HG03469 (cell line): Measurements from ENCODE around the gene ACTR1A.
"Not testable (repeated sequence)": the region's sequence is repeated elsewhere in the genome, so short reads cannot be mapped to it uniquely, and the experiment has no call there.

ENCODE experiments used
- ATAC-seq: cut with Tn5 transposase; IDR thresholded peaks from one replicate; pipeline ENCODE4 v1.9.1; 2021; ENCODE audit warnings: mild to moderate bottlenecking, moderate library complexity, moderate number of reproducible peaks; ENCODE audit not compliant: unreplicated experiment

The ACTR1A gene

GRCh38 chr10:102502337-102503151, at the start of gene ACTR1A:
ACTR1A (minus strand) TSS chr10:102502712; CDS start chr10:102502647, 65 bp downstream.
- peak; percentile 33 for ATAC-seq

GRCh38 chr10:102550636-102551210, 48.2 kb upstream of the ACTR1A start:
- ATAC-seq = no peak

- no peak for ATAC-seq
Measured at GRCh38 chr10:102549549-102549948, 47.0 kb upstream of the ACTR1A start.

GRCh38 chr10:102546606-102547320, 44.3 kb upstream of the ACTR1A start:
- ATAC-seq = no peak

- no peak for ATAC-seq
Measured at GRCh38 chr10:102545997-102546396, 43.5 kb upstream of the ACTR1A start.

- no peak for ATAC-seq
Measured at GRCh38 chr10:102545265-102545871, 42.9 kb upstream of the ACTR1A start.

GRCh38 chr10:102542800-102543418, 40.4 kb upstream of the ACTR1A start:
- ATAC-seq = no peak

GRCh38 chr10:102540023-102540422, 37.5 kb upstream of the ACTR1A start:
- ATAC-seq = no peak

- ATAC-seq = no peak
Measured at GRCh38 chr10:102538811-102539210, 36.3 kb upstream of the ACTR1A start.

GRCh38 chr10:102537948-102538347, 35.4 kb upstream of the ACTR1A start:
- ATAC-seq = no peak

GRCh38 chr10:102537367-102537766, 34.9 kb upstream of the ACTR1A start:
- no peak for ATAC-seq

GRCh38 chr10:102535481-102536147, 33.1 kb upstream of the ACTR1A start:
- no peak for ATAC-seq

- not testable (repeated sequence) for ATAC-seq
Measured at GRCh38 chr10:102534966-102535365, 32.5 kb upstream of the ACTR1A start.

- no peak for ATAC-seq
Measured at GRCh38 chr10:102534333-102534732, 31.8 kb upstream of the ACTR1A start.

- no peak for ATAC-seq
Measured at GRCh38 chr10:102527546-102527945, 25.0 kb upstream of the ACTR1A start.

- ATAC-seq = no peak
Measured at GRCh38 chr10:102524746-102525145, 22.2 kb upstream of the ACTR1A start.

GRCh38 chr10:102523250-102524029, 20.9 kb upstream of the ACTR1A start:
- ATAC-seq = no peak

- no peak for ATAC-seq
Measured at GRCh38 chr10:102522874-102523249, 20.4 kb upstream of the ACTR1A start.

- ATAC-seq = no peak
Measured at GRCh38 chr10:102519246-102519825, 16.8 kb upstream of the ACTR1A start.
